Measurements from ENCODE around the gene ABCA7.

DNA sequence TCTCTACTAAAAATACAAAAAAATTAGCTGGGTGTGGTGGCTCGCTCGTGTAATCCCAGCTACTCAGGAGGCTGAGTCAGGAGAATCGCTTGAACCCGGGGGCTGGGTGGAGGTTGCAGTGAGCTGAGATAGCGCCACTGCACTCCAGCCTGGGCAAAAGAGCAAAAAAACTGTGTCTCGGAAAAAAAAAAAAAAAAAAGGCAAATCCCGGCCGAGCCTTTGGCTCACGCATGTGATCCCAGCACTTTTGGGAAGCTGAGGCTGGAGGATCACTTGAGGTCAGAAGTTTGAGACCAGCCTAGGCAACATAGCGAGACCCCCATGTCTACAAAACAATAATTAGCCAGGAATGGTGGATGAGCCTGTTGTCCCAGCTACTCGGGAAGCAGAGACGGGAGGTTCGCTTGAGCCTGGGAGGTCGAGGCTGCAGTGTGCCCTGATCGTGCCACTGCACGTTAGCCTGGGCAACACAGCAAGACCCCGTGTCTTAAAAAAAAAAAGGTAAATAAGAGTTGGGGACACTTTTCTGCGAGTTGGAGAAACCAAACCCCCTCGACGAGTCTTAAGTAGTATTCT, 63.3 kb downstream of the ABCA7 start:
- TF ChIP-seq, protein P1, sequence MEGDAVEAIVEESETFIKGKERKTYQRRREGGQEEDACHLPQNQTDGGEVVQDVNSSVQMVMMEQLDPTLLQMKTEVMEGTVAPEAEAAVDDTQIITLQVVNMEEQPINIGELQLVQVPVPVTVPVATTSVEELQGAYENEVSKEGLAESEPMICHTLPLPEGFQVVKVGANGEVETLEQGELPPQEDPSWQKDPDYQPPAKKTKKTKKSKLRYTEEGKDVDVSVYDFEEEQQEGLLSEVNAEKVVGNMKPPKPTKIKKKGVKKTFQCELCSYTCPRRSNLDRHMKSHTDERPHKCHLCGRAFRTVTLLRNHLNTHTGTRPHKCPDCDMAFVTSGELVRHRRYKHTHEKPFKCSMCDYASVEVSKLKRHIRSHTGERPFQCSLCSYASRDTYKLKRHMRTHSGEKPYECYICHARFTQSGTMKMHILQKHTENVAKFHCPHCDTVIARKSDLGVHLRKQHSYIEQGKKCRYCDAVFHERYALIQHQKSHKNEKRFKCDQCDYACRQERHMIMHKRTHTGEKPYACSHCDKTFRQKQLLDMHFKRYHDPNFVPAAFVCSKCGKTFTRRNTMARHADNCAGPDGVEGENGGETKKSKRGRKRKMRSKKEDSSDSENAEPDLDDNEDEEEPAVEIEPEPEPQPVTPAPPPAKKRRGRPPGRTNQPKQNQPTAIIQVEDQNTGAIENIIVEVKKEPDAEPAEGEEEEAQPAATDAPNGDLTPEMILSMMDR (IDR thresholded peaks at IDR 0.05; ENCODE audit: low read depth, low read length, poor library complexity, severe bottlenecking) = no peak
- no peak for TF ChIP-seq EZH2phosphoT487 (IDR thresholded peaks at IDR 0.05; ENCODE audit: borderline replicate concordance, low read length)

Measured in DOHH2 (cell line).